BLaER1 treated with 17β-estradiol and CSF1 and Interleukin-3, amounts not matched to agents 10 nM and 100 nM (cell line): ENCODE data around the gene NKX6-2.
A peak's percentile ranks its signal among the peaks of the same experiment; 100 is the strongest.
"Not testable (repeated sequence)": the region's sequence is repeated elsewhere in the genome, so short reads cannot be mapped to it uniquely, and the experiment has no call there.

Source experiments
- H3K27ac ChIP-seq, 11 experiments: shearing (Covaris generic); formaldehyde crosslinking; 2 replicates each; pipeline ENCODE4 v1.8.1; 2022
- H3K27me3 ChIP-seq, 11 experiments: shearing (Covaris generic); formaldehyde crosslinking; 2 replicates each; pipeline ENCODE4 v1.8.1; 2022
- H3K36me3 ChIP-seq, 11 experiments: shearing (Covaris generic); formaldehyde crosslinking; 2 replicates each; pipeline ENCODE4 v1.8.1; 2022
- H3K4me1 ChIP-seq, 10 experiments: shearing (Covaris generic); formaldehyde crosslinking; 2 replicates each; pipeline ENCODE4 v1.8.1; 2022
- H3K4me2 ChIP-seq, 11 experiments: shearing (Covaris generic); formaldehyde crosslinking; 2 replicates each; pipeline ENCODE4 v1.8.1; 2022
- H3K4me3 ChIP-seq, 10 experiments: shearing (Covaris generic); formaldehyde crosslinking; 2 replicates each; pipeline ENCODE4 v1.8.1; 2022
- H3K9ac ChIP-seq, 11 experiments: shearing (Covaris generic); formaldehyde crosslinking; 2 replicates each; pipeline ENCODE4 v1.8.1; 2022
- H3K9me3 ChIP-seq, 11 experiments: shearing (Covaris generic); formaldehyde crosslinking; replicated peaks in 1 of 11; 2 replicates each; pipeline ENCODE4 v1.8.1; 2022
- H4K20me1 ChIP-seq, 11 experiments: shearing (Covaris generic); formaldehyde crosslinking; 2 replicates each; pipeline ENCODE4 v1.8.1; 2022
- Cebpa-rat ChIP-seq, 11 experiments: shearing (Covaris generic); IDR thresholded peaks; 2 replicates each; pipeline ENCODE4 v1.8.1; 2022

Gene NKX6-2

DNA sequence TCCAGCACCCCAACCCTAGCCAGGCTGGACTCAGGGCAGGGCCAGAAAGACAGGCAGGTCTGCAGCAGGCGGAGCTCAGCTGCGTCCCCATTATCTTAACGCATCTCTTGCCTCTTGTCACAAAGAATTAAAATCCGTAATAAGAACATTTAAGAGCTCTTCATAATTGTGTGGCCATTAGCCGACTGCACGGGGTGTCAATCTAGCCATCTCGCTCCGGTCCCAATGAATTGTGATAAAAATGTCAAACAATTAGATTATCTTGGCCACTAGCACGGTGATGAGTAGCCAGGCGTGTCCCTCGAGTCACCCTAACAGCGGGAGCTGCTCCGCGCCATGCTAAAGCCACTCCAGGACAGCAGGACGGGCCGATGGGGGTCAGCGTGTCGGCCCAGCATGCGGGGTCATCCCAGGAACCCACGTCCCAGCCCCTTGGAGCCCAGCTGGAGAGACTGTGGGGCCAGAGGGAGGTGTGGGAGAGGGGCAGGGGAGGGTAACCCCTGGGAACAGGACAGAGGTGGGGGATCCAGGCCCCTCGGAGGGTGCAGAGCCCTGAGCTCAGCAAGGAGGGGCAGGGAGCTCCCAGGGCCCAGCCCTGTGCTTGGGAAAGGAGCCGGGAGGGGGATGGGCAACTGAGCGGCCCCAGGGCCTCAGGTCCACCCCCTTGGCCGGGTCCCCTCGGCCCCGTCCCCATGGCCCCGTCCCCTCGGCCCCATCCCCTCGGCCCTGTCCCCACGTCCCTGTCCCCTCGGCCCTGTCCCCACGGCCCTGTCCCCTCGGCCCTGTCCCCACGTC is 17.7 kb upstream of the NKX6-2 start:
- Histone ChIP-seq H3K9ac (no peak overlapping the region), H3K9me3 (peaks cover 0 to 8% (median 6%) of the 10 kb centered on the region in 11 experiments; a peak in 14 of 22 replicates), H4K20me1 (no peaks in the 10 kb centered on the region; a peak in 1 of 22 replicates), H3K27me3 (no peaks in the 10 kb centered on the region), H3K36me3 (no peaks in the 10 kb centered on the region), H3K4me3 (no peak overlapping the region), H3K27ac (no peak overlapping the region), H3K4me1 (peaks cover 0 to 30% (median 20%) of the 10 kb centered on the region in 10 experiments; a peak in 15 of 20 replicates), H3K4me2 (no peak overlapping the region)
- no peak for TF ChIP-seq Cebpa-rat (IDR thresholded peaks at IDR 0.05)

DNA sequence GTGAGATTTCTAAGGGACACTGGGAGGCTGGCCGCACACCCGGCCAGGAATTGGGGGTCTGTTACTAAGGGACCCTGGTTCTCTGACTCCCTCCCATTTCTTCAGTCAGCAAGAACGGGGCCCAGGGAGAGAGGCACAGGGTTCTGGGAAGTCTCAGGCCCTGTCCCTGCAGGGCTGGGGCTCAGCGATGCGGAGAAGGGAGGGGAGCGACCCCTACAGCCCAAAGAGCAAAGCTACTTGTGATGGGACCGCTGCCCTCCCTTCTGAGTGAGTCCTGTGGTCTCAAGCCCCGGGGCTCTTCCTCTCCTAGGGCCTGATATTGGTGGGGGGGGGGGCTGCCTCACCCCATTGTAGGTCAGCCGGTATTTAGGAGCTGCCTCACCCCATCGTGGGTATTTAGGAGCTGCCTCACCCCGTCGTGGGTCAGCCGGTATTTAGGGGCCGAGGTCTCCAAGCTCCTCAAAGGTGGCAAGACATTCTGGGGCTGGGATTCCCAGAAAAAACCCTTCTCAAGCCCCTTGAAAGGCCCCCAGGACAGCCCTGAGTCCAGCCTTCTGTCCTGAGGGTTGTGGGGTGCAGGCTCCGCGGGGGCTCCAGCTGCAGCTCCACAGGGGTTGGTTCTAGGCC is 16.9 kb upstream of the NKX6-2 start:
- no peak for TF ChIP-seq Cebpa-rat (IDR thresholded peaks at IDR 0.05)
- Histone ChIP-seq H3K4me2 (no peak overlapping the region), H3K9ac (no peak overlapping the region), H3K27me3 (no peaks in the 10 kb centered on the region), H3K27ac (no peak overlapping the region), H3K4me1 (peaks cover 0 to 30% (median 20%) of the 10 kb centered on the region in 10 experiments; a peak in 15 of 20 replicates), H3K9me3 (peaks cover 0 to 8% (median 6%) of the 10 kb centered on the region in 11 experiments; a peak in 14 of 22 replicates), H4K20me1 (no peaks in the 10 kb centered on the region; a peak in 1 of 22 replicates), H3K4me3 (no peak overlapping the region), H3K36me3 (no peaks in the 10 kb centered on the region)

DNA sequence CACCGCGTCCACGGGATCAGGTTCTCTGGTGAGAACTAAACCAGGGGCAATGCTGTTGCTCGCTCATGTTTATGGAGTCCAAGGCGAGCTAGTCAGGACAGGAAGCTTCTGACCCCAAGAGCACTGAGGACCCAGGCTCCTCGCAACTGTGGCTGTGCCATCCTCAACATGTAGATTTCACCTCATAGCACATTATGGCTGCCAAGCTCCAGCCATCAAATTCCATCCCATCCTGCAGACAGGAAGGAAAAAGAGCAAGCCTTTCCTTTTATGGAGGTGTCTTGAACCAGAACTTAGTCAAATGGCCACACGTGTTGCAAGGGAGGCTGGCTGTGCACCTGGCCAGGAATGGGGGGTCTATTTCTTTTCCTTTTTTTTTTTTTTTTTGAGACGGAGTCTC is 16.1 kb upstream of the NKX6-2 start:
- no peaks in the 10 kb centered on the region for H3K36me3 ChIP-seq
- no peaks in the 10 kb centered on the region for H3K27me3 ChIP-seq
- no peak overlapping the region for H3K9ac ChIP-seq
- H4K20me1 ChIP-seq = peaks cover 0 to 3% (median 0%) of the 10 kb centered on the region in 11 experiments; a peak in 2 of 22 replicates
- H3K9me3 ChIP-seq = peaks cover 0 to 8% (median 6%) of the 10 kb centered on the region in 11 experiments; a peak in 14 of 22 replicates
- TF ChIP-seq Cebpa-rat (IDR thresholded peaks at IDR 0.05) = no peak
- peaks cover 0 to 31% (median 20%) of the 10 kb centered on the region in 10 experiments; a peak in 15 of 20 replicates for H3K4me1 ChIP-seq
- no peak overlapping the region for H3K4me3 ChIP-seq
- H3K4me2 ChIP-seq = no peak overlapping the region
- H3K27ac ChIP-seq = no peak overlapping the region

DNA sequence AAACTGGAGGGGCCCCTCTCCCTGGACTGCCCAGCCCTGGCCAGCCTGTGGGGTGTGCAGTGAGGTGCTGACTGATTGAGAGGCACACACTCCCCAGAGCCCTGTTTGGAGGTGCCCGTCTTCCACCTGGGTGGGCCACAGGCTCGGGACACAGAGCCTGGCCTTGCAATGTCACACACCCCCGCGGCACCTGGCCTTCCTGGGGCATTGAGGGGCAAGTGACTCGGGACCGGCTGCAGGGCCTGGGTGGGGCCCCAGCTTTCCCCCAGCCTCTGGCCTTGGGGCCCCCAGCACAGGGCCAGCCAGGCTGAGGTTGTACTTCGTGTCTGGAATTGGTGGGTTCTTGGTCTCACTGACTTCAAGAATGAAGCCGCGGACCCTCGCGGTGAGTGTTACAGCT is 13.9 kb upstream of the NKX6-2 start:
- no peak overlapping the region for H3K4me3 ChIP-seq
- H3K27me3 ChIP-seq = no peaks in the 10 kb centered on the region
- H3K36me3 ChIP-seq = no peaks in the 10 kb centered on the region
- H4K20me1 ChIP-seq = peaks cover 0 to 9% (median 0%) of the 10 kb centered on the region in 11 experiments; a peak in 1 of 22 replicates
- H3K4me1 ChIP-seq = peaks cover 0 to 30% (median 10%) of the 10 kb centered on the region in 10 experiments; a peak in 12 of 20 replicates
- peaks cover 0 to 8% (median 6%) of the 10 kb centered on the region in 11 experiments; a peak in 14 of 22 replicates for H3K9me3 ChIP-seq
- peak overlapping the region in 3 of 11 experiments; percentile 26 to 34 (median 30); a peak in 3 of 22 replicates for H3K4me2 ChIP-seq
- no peak overlapping the region for H3K27ac ChIP-seq
- H3K9ac ChIP-seq = no peak overlapping the region
- TF ChIP-seq Cebpa-rat (IDR thresholded peaks at IDR 0.05) = no peak

DNA sequence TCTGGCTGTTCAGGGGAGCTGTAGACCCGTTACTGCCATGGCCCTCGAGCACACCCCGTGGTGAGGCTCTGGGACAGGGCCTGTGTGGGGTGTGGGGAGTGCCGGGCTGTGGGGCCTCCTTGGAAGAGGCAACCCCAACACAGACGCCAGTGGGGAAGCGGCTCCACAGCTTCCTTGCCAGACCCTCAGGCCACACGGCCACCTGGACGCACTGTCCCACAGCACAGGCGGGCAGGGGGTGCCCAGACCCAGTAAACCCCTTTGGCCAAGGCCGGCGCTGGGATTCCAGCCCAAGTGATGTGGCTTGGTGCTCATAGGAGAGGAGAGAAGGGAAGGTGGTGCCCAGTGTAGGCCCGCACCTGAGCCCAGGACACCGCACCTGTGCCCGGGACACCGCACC is 12.9 kb upstream of the NKX6-2 start:
- no peak overlapping the region for H3K9ac ChIP-seq
- H3K27ac ChIP-seq = no peak overlapping the region
- peaks cover 3 to 36% (median 15%) of the 10 kb centered on the region in 10 experiments; a peak in 18 of 20 replicates for H3K4me1 ChIP-seq
- H3K9me3 ChIP-seq = peaks cover 0 to 8% (median 6%) of the 10 kb centered on the region in 11 experiments; a peak in 14 of 22 replicates
- H3K4me2 ChIP-seq = no peak overlapping the region
- H3K36me3 ChIP-seq = no peaks in the 10 kb centered on the region
- no peak for TF ChIP-seq Cebpa-rat (IDR thresholded peaks at IDR 0.05)
- peaks cover 0 to 14% (median 0%) of the 10 kb centered on the region in 11 experiments; a peak in 5 of 22 replicates for H4K20me1 ChIP-seq
- no peak overlapping the region for H3K4me3 ChIP-seq
- H3K27me3 ChIP-seq = peaks cover 0 to 6% (median 0%) of the 10 kb centered on the region in 11 experiments; a peak in 4 of 22 replicates

DNA sequence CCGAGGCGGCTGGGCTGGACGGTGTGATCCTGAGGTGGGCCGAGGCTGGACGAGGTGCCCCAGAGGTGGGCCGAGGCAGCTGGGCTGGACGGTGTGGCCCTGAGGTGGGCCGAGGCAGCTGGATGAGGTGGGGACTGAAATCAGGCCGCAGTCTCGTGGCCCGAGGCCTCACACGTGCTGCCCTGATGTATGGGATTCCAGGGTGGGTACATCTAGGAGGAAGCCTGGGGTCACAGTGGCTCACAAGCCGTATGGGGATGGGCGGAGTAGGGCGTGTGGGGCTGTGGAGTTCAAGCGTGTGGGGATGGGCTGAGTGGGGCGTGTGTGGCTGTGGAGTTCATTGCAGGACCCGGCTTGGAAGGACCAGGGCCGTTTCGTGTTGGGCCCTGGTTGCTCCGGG is 12.5 kb upstream of the NKX6-2 start:
- no peak overlapping the region for H3K9ac ChIP-seq
- no peak overlapping the region for H3K4me2 ChIP-seq
- H3K27ac ChIP-seq = no peak overlapping the region
- TF ChIP-seq Cebpa-rat (IDR thresholded peaks at IDR 0.05) = no peak
- no peak overlapping the region for H3K4me3 ChIP-seq
- peaks cover 0 to 8% (median 6%) of the 10 kb centered on the region in 11 experiments; a peak in 14 of 22 replicates for H3K9me3 ChIP-seq
- peaks cover 7 to 40% (median 19%) of the 10 kb centered on the region in 10 experiments; a peak in 18 of 20 replicates for H3K4me1 ChIP-seq
- H4K20me1 ChIP-seq = peaks cover 0 to 19% (median 3%) of the 10 kb centered on the region in 11 experiments; a peak in 10 of 22 replicates
- H3K36me3 ChIP-seq = no peaks in the 10 kb centered on the region
- peaks cover 0 to 10% (median 0%) of the 10 kb centered on the region in 11 experiments; a peak in 5 of 22 replicates for H3K27me3 ChIP-seq

DNA sequence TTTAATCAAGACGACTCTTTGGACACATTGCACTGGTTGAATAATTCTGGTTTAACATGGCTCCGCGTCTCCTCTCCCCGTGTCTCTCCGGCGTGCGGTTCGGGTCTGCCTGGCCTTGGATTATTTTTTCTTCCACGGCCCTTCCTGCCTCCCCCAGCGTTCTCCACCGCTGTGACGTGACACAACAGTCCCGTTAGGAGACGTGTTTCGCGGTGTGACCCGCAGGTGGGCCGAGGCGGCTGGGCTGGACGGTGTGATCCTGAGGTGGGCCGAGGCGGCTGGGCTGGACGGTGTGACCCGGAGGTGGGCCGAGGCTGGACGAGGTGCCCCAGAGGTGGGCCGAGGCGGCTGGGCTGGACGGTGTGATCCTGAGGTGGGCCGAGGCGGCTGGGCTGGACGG is 12.0 kb upstream of the NKX6-2 start:
- H3K36me3 ChIP-seq, H3K27ac ChIP-seq, H3K4me3 ChIP-seq, H3K9ac ChIP-seq, H3K4me2 ChIP-seq, H3K9me3 ChIP-seq: not testable (repeated sequence)
- Histone ChIP-seq H3K4me1 (peaks cover 7 to 45% (median 24%) of the 10 kb centered on the region in 10 experiments; a peak in 18 of 20 replicates), H4K20me1 (peaks cover 0 to 23% (median 7%) of the 10 kb centered on the region in 11 experiments; a peak in 10 of 22 replicates), H3K27me3 (peaks cover 0 to 15% (median 0%) of the 10 kb centered on the region in 11 experiments; a peak in 5 of 22 replicates)

DNA sequence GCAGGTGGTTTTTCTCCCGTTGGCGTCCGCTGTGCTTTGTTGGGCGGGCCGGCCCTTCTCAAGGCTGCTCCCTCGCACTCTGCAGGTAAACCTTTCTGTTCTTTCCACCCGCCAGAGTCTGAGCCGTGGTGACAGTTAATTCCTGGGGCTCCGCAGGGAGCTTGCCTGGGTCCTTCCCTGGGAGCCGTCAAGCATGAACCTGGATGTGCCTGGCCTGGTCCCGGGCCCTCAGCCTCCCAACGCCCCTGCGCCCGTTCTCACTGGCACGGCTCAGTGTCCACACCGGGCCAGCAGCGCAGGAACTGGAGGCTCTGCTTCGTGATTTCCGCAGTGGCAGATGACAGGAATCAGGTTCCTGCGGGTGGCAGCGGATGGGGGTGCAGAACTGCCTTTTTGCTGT is 10.9 kb upstream of the NKX6-2 start:
- TF ChIP-seq Cebpa-rat (IDR thresholded peaks at IDR 0.05) = no peak
- Histone ChIP-seq H3K4me1 (peaks cover 7 to 47% (median 27%) of the 10 kb centered on the region in 10 experiments; a peak in 18 of 20 replicates), H3K9ac (no peak overlapping the region), H3K4me2 (peak overlapping the region in 1 of 11 experiments; percentile 18; a peak in 1 of 22 replicates), H3K36me3 (no peaks in the 10 kb centered on the region), H3K27ac (no peak overlapping the region), H3K9me3 (peaks cover 0 to 4% (median 3%) of the 10 kb centered on the region in 11 experiments; a peak in 14 of 22 replicates), H4K20me1 (peaks cover 0 to 26% (median 8%) of the 10 kb centered on the region in 11 experiments; a peak in 10 of 22 replicates), H3K4me3 (no peak overlapping the region), H3K27me3 (peaks cover 0 to 15% (median 0%) of the 10 kb centered on the region in 11 experiments; a peak in 5 of 22 replicates)
